ENCODE measurements around the gene TRMO.

Gene TRMO

GRCh38 chr9:97908705-97909104, 13.6 kb downstream of the TRMO start:
- TF ChIP-seq POLR2AphosphoS5 (IDR thresholded peaks at IDR 0.05; ENCODE audit: low read depth, low read length), result no peak
- no peak for TF ChIP-seq REST (IDR thresholded peaks at IDR 0.05; ENCODE audit: insufficient read depth in 1 of 2, low read depth in 2 of 2, low read length in 2 of 2)
- no peak for TF ChIP-seq TAF1 (IDR thresholded peaks at IDR 0.05; ENCODE audit: borderline replicate concordance, insufficient read depth, low read length)
- TF ChIP-seq SIN3A (IDR thresholded peaks at IDR 0.05; ENCODE audit: borderline replicate concordance, insufficient read depth, low read length), result no peak
- TF ChIP-seq FOXP2 (optimal IDR thresholded peaks at IDR 0.05; ENCODE audit: borderline replicate concordance, extremely low read depth, extremely low read length, insufficient read depth), result no peak

- TF ChIP-seq FOXP2 (optimal IDR thresholded peaks at IDR 0.05; ENCODE audit: borderline replicate concordance, extremely low read depth, extremely low read length, insufficient read depth) (no peak), SIN3A (IDR thresholded peaks at IDR 0.05; ENCODE audit: borderline replicate concordance, insufficient read depth, low read length) (no peak), REST (IDR thresholded peaks at IDR 0.05; ENCODE audit: insufficient read depth in 1 of 2, low read depth in 2 of 2, low read length in 2 of 2) (no peak), POLR2AphosphoS5 (IDR thresholded peaks at IDR 0.05; ENCODE audit: low read depth, low read length) (no peak), TAF1 (IDR thresholded peaks at IDR 0.05; ENCODE audit: borderline replicate concordance, insufficient read depth, low read length) (no peak)
These were observed 14.7 kb downstream of the TRMO start for GRCh38 chr9:97907632-97908031.

GRCh38 chr9:97907046-97907445, 15.3 kb downstream of the TRMO start:
- TF ChIP-seq TAF1 (IDR thresholded peaks at IDR 0.05; ENCODE audit: borderline replicate concordance, insufficient read depth, low read length) (no peak), FOXP2 (optimal IDR thresholded peaks at IDR 0.05; ENCODE audit: borderline replicate concordance, extremely low read depth, extremely low read length, insufficient read depth) (no peak), POLR2AphosphoS5 (IDR thresholded peaks at IDR 0.05; ENCODE audit: low read depth, low read length) (no peak), REST (IDR thresholded peaks at IDR 0.05; ENCODE audit: insufficient read depth in 1 of 2, low read depth in 2 of 2, low read length in 2 of 2) (no peak), SIN3A (IDR thresholded peaks at IDR 0.05; ENCODE audit: borderline replicate concordance, insufficient read depth, low read length) (no peak)

GRCh38 chr9:97906236-97906831, 16.0 kb downstream of the TRMO start:
- TF ChIP-seq SIN3A (IDR thresholded peaks at IDR 0.05; ENCODE audit: borderline replicate concordance, insufficient read depth, low read length) (no peak), REST (IDR thresholded peaks at IDR 0.05; ENCODE audit: insufficient read depth in 1 of 2, low read depth in 2 of 2, low read length in 2 of 2) (no peak), TAF1 (IDR thresholded peaks at IDR 0.05; ENCODE audit: borderline replicate concordance, insufficient read depth, low read length) (no peak), FOXP2 (optimal IDR thresholded peaks at IDR 0.05; ENCODE audit: borderline replicate concordance, extremely low read depth, extremely low read length, insufficient read depth) (no peak), POLR2AphosphoS5 (IDR thresholded peaks at IDR 0.05; ENCODE audit: low read depth, low read length) (no peak)
